ENCODE data around the gene ADARB1.

The ADARB1 gene

DNA sequence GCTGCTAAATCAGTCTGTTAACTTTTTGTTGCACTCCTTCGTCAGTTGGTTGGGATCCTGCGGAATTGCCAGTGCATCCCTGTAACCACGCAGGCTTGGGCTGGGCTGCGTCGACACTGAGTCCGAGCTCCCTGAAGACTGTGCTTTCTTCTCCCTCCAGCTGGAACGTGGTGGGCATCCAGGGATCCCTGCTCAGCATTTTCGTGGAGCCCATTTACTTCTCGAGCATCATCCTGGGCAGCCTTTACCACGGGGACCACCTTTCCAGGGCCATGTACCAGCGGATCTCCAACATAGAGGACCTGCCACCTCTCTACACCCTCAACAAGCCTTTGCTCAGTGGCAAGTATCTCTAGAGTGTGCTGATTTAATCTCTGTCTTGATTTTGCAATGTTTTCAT, 130.0 kb downstream of the ADARB1 start:
- no peak for DNase-seq (ENCODE audit: low read depth in 2 of 2)

DNA sequence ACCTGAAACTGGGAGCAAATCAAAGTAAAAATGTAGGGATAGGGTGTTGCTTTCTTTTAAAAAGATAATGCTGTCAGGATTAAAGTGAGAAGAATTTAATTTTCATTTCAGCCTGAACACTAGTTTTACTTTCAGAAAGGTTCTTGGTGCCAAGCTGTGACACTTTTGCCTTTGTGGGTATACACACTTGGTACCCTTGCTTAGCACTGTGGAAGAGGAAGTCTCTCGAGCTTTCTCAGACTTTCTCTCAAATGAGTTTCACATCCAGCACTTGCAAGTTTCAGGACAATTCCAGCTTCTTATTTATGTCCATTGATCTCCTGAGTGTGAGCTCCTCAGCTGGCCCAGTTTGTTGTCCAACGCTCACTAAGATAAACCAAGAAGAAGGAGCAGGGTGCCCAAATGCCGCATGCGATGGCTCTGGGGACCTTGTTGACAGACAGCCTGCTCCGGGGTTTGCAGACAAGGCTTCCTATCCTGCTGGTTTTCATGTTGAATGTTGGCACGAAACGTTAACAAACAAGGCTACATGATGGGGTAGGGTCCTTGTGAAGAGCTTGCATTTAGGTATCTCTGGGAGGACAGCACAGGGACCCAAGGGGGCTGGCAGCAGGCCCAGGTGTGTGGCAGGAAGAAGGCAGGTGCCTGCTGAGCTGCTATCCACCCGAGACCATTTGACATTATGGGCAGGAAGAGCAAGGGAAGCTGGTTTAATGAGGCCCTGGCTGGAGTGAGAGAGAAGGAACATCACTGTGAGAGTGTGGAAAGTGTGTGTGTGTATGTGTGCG, 133.7 kb downstream of the ADARB1 start:
- no peak for DNase-seq (ENCODE audit: low read depth in 2 of 2)

DNA sequence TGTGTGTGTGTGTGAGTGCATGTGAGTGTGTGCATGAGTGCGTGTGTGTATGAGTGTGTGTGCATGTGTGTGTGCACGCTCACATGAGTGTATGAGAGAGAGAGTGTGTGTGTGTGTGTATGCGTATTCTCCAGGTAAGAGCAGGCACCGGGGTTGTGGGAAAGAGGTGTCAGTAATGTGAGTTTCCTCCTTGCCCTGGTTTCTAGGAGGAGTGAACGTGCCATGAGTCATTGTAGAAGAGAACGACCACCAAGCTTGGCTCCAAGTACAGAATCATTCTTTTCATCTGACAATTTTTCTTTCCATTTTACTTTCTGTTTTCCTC, 134.2 kb downstream of the ADARB1 start:
- no peak for DNase-seq (ENCODE audit: low read depth in 2 of 2)

DNA sequence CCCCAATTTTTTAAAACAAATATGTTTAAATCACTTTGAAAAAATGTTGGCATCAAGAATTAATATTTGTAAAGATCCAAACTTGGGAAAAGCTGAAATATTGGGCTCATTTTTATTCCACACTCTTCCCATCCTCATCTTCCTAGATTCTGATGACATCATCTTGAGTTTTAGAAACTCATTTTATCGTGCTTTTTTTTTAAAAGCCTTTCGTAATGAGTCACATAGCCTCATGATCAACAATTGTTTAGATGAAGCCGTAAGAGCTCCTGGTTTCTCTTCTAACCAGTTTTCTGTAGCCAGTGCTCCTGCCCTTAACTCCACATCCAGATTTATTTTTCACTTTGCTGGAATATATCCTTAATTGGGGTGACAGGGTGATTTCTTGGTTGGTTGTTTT, 134.7 kb downstream of the ADARB1 start:
- no peak for DNase-seq (ENCODE audit: low read depth in 2 of 2)

DNA sequence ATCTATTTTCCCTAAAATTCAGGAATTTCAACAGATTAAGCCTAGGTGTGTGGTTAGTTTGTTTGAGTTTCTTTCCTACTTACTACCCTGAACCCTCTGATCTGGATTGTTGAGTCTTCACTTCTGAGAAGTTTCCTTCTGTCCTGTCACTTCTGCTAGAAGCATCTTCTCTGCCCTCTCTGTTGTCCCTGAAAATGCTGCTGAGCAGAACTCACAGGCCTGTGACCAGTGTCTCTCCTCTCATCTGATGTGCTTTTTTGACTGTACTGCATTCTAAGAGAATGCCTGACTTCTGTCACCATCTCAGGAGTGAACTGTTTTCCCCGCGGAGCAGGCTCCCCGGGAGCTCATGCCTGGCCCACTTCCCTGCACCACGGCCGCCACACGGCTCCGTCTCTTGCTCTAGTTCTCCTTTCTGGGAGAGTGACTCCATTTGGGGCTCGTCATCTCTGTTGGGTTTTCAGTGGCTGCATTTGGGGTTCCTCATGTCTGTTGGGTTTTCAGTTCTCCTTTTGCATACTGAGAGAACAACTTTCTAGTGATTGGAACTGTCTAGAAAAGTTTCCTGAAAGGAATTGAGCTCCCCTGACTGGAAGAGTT, 135.4 kb downstream of the ADARB1 start:
- no peak for DNase-seq (ENCODE audit: low read depth in 2 of 2)

DNA sequence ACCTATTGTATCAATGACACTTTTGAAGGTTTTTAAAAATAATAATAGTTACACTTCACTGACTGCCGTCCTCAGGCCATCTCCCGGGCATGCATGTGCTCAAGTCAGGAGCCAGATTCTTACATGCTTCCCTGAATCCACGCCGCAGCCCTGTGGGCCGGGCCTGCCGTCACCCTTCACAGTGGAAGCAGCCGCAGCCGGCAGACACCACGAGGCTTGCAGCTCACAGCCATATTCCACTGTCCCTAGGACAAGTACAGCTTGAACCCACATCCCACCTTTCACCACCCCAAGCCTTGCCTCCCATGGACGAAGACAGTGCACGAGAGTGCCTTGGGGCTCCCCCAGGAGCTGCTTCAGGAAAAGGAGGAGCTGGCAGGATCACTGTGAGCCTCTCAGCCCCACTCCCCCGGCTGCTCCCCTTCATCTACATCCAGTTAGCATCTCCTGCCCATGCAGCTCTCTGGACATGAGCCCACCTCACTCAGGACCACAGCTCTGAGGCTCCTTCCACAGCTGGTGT, 136.1 kb downstream of the ADARB1 start:
- DNase-seq (ENCODE audit: low read depth in 2 of 2) = no peak

DNA sequence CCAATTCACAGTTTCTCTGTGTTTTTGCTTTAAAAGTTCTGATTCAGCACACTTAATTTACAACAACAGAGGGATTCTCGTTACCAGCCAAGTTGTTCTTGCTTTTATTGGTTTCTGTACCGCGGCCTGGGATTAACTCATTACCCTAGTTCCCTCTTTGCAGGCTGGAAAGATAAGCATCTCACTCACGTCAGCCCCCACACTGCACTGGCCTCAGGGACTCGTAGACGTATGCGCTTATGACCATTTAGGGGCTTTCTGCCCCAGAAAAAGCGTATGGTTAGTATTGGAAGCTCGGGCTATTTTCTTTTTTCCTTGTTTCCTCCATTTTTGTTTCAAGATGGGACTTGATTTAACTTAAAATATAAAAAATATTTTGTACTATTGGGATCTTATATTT, 137.3 kb downstream of the ADARB1 start:
- no peak for DNase-seq (ENCODE audit: low read depth in 2 of 2)

DNA sequence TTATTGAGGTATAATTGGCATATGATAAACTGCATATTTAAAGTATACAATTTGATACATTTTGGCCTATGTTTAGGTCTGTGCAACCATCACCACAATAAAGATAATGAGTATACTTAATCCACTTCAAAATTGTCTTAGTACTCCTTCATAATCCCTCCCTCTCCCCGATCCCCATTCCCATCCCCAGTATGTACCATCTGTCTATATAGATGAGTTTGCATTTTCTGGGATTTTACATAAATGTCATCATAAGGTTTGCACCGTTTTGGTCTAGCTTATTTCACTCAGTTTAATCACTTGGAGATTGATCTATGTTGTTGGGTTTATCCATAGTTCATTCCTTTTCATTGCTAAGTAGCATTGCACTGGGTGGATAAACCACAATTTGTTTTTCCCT, 139.0 kb downstream of the ADARB1 start:
- no peak for DNase-seq (ENCODE audit: low read depth in 2 of 2)

DNA sequence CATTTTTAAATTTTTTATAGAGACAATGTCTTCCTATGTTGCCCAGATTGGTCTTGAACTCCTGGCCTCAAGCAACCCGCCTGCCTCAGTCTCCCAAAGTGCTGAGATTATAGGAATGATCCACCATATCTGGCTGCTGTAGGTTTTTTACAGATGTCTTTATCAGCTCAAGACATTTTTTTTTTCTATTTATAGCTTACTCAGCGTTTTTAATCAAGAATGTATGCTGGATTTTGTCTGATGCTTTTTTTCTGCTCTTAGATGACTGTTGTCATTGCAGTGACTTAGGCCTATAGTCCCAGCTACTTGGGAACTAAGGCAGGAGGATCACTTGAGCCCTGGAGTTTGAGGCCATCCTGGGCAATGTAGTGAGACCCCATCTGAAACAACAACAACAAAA, 140.8 kb downstream of the ADARB1 start:
- no peak for DNase-seq (ENCODE audit: low read depth in 2 of 2)

DNA sequence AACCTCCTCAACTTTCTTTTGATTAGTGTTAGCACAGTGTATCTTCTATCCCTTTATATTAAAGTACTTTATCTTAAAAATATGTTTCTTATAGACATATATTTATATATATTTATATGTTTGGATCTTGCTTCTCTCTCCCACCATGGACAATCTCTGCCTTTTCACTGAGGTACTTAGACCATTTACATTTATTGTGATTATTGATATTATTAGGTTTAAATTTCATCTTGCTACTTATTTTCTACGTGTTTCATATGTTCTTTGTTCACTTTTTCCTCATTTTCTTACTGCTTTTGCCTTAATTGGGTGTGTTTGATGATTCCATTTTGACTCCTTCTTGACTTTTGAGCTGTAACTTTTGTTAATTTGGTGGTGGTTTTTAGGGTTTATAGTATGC, 142.6 kb downstream of the ADARB1 start:
- DNase-seq (ENCODE audit: low read depth in 2 of 2) = no peak

DNA sequence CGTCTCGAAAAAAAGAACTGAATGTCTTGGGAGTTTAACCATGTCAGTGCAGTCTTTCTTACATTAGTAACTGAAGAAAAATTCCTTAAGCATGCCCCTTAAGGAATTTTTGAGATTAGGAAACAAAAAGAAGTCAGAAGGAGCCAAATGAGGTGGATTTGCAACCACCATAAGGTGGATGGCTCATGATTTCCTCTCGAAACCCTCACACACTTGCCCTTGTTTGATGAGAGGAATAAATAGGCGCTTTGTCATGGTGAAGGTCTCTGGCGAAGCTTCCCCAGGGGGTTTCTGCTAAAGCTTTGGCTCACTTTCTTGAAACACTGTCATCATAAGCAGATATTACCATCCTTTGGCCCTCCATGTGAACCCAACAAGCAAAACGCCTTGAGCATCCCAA, 145.1 kb downstream of the ADARB1 start:
- DNase-seq (ENCODE audit: low read depth in 2 of 2) = no peak

DNA sequence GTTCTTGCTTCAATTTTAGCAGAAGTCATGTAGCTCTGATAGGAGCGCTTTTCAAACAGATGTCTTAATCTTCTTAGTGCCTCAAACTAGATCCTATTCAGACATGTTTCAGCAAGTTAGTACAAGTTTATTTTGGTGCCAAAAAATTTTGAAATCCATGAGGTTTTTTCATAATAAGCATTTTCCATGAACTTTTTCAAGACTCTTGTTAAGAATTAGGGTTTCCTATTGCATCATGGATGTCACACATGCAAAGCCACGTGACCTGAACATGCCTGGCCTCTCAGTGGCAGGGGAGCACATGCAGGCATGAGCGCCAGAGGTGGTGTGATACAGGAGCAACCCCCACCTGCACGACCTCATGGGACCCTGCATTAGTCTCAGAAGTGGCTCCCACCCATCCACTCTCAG, 145.7 kb downstream of the ADARB1 start:
- DNase-seq (ENCODE audit: low read depth in 2 of 2) = no peak

DNA sequence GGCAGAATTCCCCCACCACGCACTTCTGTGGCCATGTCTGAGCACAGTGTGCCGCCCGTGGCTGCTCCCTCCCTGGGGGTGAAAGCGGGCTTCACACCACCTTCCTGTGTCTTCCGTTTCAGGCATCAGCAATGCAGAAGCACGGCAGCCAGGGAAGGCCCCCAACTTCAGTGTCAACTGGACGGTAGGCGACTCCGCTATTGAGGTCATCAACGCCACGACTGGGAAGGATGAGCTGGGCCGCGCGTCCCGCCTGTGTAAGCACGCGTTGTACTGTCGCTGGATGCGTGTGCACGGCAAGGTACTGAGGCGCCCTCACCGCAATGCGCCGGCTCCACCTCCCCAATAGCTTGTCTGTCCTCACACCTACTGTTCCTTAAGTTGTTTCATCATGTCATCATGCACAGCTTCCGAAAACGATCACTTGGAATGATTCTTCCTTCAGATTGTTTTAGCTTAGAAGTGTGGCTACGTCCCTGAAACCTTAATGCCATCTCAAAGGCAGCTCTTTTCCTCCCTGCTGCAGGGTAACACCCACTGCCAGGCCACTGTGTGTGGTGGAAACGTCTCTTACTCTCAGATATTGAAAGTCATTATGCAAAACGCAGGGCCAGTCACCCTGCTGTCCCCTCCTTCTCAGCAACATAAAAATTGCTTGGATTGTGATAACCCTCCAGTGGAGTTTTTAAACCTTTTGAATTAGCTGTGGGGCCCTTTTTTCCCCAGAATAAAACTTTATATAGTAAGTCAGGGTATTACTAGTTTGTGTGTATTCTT, 146.5 kb downstream of the ADARB1 start:
- no peak for DNase-seq (ENCODE audit: low read depth in 2 of 2)

DNA sequence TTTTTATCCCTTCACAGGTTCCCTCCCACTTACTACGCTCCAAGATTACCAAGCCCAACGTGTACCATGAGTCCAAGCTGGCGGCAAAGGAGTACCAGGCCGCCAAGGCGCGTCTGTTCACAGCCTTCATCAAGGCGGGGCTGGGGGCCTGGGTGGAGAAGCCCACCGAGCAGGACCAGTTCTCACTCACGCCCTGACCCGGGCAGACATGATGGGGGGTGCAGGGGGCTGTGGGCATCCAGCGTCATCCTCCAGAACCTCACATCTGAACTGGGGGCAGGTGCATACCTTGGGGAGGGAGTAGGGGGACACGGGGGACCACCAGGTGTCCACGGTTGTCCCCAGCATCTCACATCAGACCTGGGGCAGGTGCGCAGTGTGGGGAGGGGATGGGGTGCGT, 147.6 kb downstream of the ADARB1 start:
- DNase-seq (ENCODE audit: low read depth in 2 of 2) = no peak

DNA sequence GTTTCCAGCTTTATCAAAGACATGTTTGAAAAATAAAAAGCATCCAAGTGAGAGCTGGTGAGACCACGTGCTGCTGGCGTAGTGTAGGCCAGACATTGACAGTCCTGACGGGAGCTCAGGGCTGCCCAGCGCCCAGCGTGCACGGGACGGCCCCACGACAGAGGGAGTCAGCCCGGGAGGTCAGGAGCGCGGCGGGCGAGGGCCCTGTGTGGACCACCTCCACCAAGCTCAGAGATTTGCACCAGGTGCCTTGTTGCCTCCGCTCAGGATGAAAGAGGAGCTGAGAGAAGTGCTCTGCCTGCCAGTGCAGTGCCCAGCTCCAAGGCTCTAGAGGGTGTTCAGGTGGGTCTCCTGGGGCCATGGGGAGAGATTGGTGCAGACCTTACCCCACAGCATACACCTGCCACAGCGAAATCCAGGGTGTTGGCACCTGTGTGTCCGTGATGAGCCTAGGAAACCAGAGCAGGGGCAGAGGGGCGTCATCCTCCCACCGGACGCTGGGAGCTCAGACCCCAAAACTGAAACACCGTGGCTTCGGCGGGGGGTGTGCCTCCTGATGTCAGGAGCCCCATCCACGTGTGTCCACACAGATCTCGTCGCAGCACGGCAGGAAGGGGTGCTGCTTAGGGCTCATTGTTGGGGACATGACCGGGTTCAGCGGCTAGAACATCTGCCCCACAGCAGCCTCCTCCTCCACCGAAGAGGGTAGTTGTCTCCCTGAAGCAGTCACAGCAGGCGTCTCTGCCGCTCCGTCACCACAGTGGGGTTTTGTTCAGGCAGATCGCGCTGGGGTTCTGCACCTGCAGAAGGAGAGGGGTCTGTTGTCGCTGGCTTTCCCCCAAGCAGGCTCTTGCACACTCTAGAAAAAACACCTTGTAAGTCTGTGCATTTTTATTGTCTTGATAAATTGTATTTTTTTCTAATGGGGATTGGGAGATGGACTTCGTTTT, 149.1 kb downstream of the ADARB1 start:
- DNase-seq (ENCODE audit: low read depth in 2 of 2) = no peak

DNA sequence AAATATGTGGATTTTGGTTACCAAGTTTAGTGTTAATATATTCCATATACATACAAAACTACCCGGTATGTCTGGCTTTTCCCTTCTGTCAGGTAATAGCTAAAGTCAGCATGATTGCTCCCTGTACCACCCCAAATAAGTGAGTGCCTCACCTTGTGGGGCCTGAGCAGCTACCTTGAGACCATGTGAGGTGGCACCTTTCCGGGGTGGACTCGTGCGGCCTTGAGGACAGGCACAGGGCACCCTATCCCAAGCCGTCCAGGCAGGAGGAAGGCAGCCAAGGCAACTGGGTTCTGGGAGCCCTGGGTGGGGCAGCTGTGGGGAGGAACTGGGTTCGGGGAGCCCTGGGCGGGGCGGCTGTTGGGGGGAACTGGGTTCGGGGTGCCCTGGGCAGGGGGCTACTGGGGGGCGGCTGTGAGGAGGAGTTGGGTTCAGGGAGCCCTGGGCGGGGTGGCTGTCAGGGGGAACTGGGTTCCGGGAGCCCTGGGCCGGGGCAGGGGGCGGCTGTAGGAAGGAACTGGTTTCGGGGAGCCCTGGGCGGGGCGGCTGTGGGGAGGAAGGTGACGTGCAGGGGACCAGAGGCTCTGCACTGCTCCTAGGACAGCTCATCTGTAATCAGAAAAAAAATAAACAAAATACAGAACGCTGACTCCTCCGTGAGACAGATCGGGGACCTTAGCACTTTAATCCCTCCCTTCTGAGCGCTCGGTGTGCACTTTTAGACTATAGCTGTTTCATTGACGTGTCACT, 150.0 kb downstream of the ADARB1 start:
- DNase-seq (ENCODE audit: low read depth in 2 of 2) = no peak

DNA sequence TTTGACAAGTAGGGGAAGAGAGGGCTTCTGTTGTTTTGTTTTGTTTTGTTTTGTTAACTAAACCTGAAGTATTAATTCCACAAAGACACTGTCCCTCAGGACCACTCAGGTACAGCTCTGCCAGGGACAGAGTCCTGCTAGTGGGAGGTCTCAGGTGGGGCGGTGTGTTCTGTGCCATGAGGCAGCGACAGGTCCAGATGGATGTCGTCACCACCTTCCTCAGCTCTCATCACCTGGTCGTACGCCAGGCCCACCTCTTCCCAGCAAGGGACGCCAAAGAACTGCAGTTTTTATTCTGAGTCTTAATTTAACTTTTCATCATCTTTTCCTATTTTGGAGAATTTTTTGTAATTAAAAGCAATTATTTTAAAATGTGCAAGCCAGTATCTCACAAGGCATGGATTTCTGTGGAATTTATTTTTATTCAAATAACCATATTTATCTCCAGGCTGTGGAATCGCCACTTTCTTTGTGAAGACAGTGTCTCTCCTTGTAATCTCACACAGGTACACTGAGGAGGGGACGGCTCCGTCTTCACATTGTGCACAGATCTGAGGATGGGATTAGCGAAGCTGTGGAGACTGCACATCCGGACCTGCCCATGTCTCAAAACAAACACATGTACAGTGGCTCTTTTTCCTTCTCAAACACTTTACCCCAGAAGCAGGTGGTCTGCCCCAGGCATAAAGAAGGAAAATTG, 150.8 kb downstream of the ADARB1 start:
- DNase-seq (ENCODE audit: low read depth in 2 of 2) = no peak

DNA sequence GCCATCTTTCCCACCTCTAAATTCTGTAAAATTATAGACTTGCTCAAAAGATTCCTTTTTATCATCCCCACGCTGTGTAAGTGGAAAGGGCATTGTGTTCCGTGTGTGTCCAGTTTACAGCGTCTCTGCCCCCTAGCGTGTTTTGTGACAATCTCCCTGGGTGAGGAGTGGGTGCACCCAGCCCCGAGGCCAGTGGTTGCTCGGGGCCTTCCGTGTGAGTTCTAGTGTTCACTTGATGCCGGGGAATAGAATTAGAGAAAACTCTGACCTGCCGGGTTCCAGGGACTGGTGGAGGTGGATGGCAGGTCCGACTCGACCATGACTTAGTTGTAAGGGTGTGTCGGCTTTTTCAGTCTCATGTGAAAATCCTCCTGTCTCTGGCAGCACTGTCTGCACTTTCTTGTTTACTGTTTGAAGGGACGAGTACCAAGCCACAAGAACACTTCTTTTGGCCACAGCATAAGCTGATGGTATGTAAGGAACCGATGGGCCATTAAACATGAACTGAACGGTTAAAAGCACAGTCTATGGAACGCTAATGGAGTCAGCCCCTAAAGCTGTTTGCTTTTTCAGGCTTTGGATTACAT, 151.5 kb downstream of the ADARB1 start:
- no peak for DNase-seq (ENCODE audit: low read depth in 2 of 2)

DNA sequence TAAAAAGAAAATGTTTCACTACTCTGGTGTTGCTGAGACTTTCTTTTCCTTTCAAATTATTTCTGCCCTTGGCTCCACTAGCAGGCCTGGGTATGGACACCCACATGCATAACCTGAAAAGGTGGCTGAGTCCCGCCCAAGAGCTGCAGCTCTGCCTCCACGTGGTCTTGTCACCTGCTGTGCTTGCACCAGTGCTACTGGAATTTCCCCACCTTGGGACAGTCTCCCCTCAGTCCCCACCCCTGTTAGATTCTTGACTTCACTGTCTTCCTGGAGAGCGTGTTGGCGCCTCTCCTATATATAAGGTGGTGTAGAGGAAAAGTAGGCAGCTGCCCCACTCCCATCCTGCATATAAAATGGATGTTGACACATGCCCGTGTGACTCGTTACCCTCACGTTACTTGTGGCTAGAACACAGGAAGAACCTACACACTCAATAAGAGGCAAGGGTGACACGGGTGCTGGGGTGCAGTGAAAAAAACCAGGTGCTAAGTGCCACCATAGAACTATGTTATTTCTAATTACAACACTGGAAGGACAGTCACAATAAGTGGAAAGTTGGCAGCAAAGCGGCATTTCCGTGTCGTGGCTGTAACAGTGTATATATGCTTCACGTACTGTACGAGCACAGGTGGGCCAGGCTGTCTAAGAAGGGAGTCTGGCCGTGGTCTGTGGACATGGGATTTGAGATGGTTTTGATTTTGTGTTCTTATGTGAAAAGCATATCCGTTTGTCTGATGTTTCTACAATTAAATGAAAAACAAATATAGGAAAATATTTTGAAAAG, 152.4 kb downstream of the ADARB1 start:
- DNase-seq (ENCODE audit: low read depth in 2 of 2) = peak in 1 of 2 donors; percentile 24

Measured in stimulated activated CD8-positive, alpha-beta memory T cell treated with anti-CD3 and anti-CD28 coated beads, Interleukin-15, amount 100 ng/mL, for 48 hours (primary cell).